Lower leg skin (tissue), 3 donors: ENCODE data around the gene EFCAB6.

Experiments used
- CTCF ChIP-seq, 3 donors: fragments of 450-650 bp; IDR thresholded peaks; one replicate each; pipeline ENCODE4 v1.5.1; 2016; ENCODE audit warnings: antibody characterized with exemption in 3 of 3, mild to moderate bottlenecking in 3 of 3, moderate library complexity in 2 of 3
- POLR2A ChIP-seq, 2 donors: fragments of 450-650 bp; IDR thresholded peaks; one replicate each; pipeline ENCODE4 v1.6.1; 2016 to 2017; ENCODE audit warnings: antibody characterized with exemption in 2 of 2, mild to moderate bottlenecking in 1 of 2, moderate library complexity in 1 of 2

- TF ChIP-seq CTCF (IDR thresholded peaks at IDR 0.05) = no peak
- TF ChIP-seq POLR2A (IDR thresholded peaks at IDR 0.05) = no peak
These were observed 74.8 kb downstream of the EFCAB6 start for GRCh38 chr22:43737150-43737828.
